GM20431 (cell line): ENCODE results near the gene N4BP2.
"Not testable (repeated sequence)": the region's sequence is repeated elsewhere in the genome, so short reads cannot be mapped to it uniquely, and the experiment has no call there.

Experiments used
- in situ Hi-C: fragments of 300-500 bp; cut with MseI, MboI; formaldehyde crosslinking; loops from one replicate; pipeline ENCODE4 v1.15.0; 2020; ENCODE audit warnings: low sequenced_read_pairs; ENCODE audit not compliant: unreplicated experiment

N4BP2 gene

GRCh38 chr4:40056716-40057585, at the start of gene N4BP2:
Gene N4BP2 (plus strand): TSS chr4:40056850. CDS start chr4:40097341, 40,491 bp downstream.
- in situ Hi-C loops: no loop called here

DNA sequence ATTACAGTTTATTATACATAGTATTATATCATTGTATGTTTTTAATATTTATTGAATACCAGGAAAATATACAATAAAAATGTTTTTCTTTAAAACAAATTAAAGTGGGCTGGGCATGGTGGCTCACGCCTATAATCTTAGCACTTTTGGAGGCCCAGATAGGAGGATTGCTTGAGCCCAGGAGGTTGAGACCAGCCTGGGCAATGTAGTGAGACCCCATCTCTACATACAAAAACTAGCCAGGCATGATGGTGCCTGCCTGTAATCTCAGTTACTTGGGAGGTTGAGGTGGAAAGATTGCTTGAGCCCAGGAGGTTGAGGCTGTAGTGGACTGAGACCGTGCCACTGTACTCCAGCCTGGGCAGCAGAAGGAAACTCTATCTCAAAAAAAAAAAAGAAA, 40.6 kb upstream of the N4BP2 start:
- in situ Hi-C loops: no loop called here

GRCh38 chr4:40020221-40020620, 36.4 kb upstream of the N4BP2 start:
- in situ Hi-C loops: no loop called here

DNA sequence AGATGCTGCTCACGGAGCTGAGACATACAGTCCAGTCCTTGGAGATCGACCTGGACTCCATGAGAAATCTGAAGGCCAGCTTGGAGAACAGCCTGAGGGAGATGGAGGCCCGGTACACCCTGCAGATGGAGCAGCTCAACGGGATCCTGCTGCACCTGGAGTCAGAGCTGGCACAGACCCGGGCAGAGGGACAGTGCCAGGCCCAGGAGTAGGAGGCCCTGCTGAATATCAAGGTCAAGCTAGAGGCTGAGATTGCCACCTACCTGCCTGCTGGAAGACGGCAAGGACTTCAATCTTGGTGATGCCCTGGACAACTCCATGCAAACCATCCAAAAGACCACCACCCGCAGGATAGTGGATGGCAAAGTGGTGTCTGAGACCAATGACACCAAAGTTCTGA, 35.5 kb upstream of the N4BP2 start:
- in situ Hi-C loops: not testable (repeated sequence)

DNA sequence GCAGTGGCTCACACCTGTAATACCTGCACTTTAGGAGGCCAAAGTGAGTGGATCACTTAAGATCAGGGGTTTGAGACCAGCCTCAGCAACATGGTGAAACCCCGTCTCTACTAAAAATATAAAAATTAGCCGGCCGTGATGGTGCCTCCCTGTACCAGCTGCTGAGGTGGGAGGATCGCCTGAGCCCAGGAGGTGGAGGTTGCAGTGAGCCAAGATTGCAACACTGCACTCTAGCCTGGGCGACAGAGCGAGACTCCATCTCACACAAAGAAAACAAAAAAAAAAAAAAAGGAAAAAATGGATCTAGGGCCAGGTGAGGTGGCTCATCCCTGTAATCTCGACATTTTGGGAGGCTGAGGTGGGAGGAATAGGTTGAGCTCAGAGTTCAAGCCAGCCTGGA, 32.6 kb upstream of the N4BP2 start:
- in situ Hi-C loops: not testable (repeated sequence)

- in situ Hi-C loops: no loop called here
Measured at GRCh38 chr4:40032785-40033184, 23.9 kb upstream of the N4BP2 start.

GRCh38 chr4:40033613-40034012, 23.0 kb upstream of the N4BP2 start:
- in situ Hi-C loops: no loop called here

GRCh38 chr4:40038977-40039376, 17.7 kb upstream of the N4BP2 start:
- in situ Hi-C loops: no loop called here

DNA sequence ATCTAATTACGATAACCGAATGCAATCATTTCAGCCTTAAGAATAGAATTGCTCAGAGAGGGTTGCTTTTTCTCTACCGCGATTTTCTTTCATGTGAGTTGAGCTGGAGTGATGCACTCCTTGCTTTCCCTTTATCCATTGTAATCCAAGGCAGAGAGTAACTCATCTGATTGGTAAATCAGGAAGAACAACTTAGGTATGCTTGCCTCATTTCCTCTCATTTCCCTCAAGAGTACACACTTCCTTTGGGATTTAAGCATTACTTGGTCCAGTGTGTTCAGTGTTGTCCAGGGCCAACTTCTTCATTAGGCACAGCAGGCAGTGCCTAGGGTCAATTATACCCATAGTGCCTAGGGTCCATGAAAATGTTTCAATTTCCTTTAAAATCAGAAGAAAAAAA, 15.7 kb upstream of the N4BP2 start:
- in situ Hi-C loops: no loop called here

GRCh38 chr4:40043786-40044185, 12.9 kb upstream of the N4BP2 start:
- in situ Hi-C loops: no loop called here

GRCh38 chr4:40046311-40046980, 10.2 kb upstream of the N4BP2 start:
- in situ Hi-C loops: no loop called here

DNA sequence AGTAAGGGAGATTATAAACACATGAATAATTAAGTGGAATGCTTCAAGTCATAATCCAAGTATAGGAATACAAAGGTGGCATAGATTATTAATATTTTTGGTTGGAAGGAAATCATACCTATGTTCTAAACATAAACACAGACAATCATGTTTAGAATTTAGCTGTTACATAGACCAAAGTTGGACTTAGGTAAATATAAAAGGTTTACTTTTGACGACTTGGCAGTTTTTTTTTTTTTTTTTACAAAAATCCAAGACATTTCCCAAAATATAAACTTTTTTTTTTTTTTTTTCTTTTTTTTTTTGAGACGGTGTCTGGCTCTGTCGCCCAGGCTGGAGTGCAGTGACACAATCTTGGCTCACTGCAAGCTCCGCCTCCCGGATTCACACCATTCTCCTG, 3.5 kb upstream of the N4BP2 start:
- in situ Hi-C loops: no loop called here

GRCh38 chr4:40055511-40055862, 1.2 kb upstream of the N4BP2 start:
- in situ Hi-C loops: no loop called here

- in situ Hi-C loops: no loop called here
Measured at GRCh38 chr4:40055863-40056715, 561 bp upstream of the N4BP2 start.

GRCh38 chr4:40057586-40058091, 989 bp downstream of the N4BP2 start:
- in situ Hi-C loops: no loop called here

DNA sequence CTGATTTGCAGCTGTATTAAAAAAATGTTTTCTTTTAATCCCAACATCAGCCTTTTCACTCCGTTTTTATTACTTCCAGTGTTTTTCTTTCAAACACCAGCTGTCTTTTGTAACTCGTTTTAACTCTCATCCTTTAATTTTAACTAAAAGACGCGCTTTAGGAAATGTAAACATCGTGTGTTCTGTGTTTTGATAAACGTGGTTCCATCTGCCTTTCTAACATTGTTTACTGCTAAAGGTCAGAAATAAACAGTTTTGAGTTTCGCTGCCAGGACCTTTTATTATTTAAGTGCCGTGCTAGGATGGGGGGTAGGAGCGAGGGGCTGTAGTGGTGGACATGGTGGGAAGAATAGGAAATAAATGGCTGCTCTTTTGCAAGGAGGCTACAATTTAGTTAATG, 1.5 kb downstream of the N4BP2 start:
- in situ Hi-C loops: no loop called here

- in situ Hi-C loops: no loop called here
Measured at GRCh38 chr4:40058854-40059253, 2.2 kb downstream of the N4BP2 start.

DNA sequence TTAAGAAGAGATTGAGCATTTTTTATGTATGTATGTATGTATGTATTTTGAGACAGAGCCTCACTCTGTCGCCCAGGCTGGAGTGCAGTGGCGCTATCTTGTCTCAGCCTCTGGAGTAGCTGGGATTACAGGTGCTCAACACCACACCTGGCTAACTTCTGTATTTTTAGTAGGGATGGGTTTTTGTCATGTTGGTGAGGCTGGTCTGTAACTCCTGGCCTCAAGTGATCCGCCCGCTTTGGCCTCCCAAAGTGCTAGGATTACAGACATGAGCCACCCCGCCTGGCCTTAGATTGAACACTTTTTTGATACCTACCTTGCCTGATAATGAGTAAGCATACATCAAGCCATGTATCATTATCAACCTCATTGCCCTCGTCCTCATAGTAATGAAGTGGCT, 2.7 kb downstream of the N4BP2 start:
- in situ Hi-C loops: no loop called here

DNA sequence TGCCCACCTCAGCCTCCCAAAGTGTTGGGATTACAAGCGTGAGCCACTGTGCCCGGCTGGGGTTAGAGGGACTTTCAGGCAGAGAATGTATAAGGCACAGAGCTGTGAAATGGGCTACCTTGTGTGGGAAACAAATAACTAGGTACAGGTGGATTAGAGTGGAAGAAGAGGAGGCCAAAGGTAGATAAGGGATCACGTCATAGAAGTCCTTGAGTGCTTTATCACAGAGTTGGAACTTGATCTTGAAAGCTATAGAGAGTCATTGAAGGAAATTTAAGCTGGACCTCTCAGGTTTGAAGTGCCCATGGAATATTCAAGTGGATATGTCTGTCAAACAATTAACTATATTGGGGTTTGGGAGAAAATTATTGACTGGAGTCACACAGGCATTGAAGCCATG, 8.4 kb downstream of the N4BP2 start:
- in situ Hi-C loops: no loop called here

GRCh38 chr4:40066651-40067050, 10.0 kb downstream of the N4BP2 start:
- in situ Hi-C loops: no loop called here

DNA sequence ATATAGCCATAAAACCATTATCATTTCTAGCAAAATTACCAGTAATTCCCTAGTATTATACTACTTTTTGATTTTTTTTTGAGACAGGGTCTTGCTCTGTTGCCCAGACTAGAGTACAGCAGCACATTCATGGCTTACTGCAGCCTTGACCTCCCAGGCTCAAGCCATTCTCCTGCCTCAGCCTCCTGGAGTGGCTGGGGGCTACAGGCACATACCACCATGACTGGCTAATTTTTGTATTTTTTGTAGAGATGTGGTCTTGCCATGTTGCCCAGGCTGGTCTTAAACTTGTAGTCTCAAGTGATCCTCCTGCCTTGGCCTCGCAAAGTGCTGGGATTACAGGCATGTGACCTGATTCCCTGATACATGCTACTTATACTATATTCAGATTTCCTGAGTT, 13.7 kb downstream of the N4BP2 start:
- in situ Hi-C loops: no loop called here
